HG02763 (cell line): ENCODE measurements around the gene POLN.

Experiments used
- ATAC-seq: cut with Tn5 transposase; IDR thresholded peaks from one replicate; pipeline ENCODE4 v1.9.1; 2021; ENCODE audit warnings: mild to moderate bottlenecking, moderate library complexity; ENCODE audit not compliant: unreplicated experiment

Gene POLN

DNA sequence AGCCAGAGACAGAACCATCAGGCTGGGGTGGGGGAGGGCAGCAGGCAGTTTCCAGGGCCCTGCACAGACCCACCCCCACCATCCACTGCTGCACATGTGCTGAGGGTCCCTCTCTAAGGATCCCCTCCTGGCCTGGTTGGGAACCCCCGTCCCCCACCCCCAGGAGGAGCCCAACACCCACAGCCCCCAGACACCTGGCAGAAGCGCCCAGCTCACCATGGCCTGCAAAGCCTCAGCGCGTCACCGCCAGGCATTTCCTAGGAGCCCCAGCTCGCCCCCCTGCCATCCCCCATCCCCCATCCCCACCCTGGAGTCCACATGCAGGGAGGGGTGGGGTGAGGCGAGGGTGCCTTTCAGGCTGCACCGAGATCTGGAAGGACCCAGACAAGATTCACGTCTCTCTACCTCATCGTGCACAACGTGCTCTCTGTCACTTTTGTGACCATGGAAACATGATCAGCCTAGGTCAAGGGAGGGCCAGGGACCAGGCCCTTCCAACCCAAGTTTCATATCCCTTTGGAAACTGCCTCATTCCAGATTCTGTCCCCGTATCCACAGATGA lies 10.7 kb upstream of the POLN start:
- ATAC-seq = no peak

DNA sequence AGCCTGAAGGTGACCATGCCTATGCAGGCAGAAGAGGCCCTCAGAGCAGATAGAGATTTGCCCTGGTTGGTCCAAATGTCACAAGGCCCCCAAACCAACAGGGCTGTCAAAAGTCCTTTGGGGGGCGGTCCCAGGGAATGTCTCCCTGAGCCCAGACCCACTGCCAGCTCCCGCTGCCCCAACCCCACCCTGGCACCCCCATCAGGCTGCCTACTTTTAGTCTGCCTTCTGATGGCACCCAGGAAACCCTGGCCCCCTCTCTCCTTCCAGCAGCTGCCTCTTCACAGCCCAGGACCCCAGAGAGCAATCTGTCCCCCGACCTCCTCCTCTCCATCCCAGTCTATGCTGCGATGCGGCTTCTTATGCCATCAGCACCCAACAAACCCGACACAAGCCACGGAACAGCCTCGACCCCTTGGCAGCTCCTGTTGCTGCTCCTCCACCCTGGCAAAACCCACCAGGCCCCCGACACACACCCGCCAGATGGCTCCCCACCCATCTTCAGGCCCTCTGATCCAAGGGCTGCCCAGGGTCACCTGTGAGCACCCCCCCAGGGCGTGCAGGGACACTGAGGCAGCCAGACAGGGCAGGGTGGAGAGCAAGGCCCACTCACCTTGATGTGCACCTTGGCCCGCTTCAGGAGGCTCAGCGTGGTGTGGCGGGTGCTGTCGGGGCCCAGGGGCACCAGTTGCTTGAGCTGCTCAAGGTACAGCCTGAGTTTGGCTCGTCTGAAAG lies 10.0 kb upstream of the POLN start:
- ATAC-seq = no peak

DNA sequence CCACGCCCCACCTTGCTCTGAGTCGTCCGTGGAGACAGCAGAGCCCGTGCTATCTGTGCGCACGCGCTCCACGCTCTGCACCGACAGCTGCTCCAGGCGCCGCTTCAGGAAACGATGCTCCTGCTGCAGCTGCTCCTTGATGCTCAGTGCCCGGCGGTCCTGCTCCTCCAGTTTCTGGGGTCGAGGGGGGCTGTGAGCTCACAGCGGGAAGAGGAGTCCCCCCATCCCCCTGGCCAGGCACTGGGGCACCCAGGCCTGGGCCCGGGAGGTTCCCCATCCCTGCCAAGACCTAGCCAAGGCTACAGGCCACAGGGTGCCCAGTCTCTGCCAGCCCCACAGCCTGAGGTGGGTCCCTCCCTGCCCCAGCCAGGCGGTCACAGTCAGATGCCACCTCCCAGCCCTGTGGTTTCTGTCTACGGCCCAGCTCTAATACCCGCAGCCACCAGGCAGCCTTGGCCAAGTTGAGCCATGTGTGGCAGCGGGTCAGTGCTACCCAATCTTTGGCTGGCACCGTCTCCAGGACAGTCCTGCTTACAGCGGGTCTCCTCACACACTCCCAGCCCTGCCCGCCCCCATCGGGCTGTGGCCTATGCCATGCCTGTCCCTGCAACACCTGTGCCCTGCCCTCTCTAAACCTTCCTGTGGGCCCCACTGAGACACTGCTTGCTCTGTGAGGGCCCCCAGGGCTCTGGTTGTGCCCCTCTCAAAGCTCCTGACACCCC lies 9.3 kb upstream of the POLN start:
- no peak for ATAC-seq

DNA sequence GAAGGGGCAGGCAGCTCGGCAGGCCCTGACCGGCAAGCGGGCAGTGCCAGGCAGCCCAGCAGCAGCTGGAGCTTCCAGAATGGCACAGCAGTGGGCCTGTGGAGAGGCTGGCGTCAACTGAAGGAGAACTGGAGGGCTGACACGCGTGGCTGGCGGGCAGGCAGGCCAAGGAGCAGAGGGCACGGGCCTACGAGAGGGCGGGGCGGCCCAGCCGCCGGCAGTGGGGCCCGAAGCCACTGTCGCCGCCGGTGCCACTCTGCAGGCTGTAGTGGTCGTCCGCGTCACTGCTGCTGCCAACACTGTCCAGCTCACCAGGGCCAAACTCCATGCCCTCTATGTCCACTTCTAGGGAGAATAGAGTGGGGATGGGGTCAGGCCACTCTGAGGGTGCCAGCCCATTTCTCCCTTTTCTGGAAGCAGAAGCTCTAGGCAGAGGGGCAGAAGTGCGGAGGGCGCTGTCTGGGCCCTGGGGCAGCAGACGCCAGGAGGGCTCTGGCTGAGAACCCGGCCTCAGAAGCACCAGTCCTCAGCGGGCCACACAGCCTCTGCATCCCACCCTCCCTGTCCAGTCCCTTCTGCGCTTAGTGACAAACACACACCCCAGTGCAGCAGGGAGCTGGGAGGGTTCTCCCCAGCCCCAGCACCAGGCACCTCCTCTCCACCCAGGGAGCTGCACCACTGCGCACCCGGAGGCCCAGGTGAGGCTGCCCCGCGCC lies 8.6 kb upstream of the POLN start:
- ATAC-seq = no peak

DNA sequence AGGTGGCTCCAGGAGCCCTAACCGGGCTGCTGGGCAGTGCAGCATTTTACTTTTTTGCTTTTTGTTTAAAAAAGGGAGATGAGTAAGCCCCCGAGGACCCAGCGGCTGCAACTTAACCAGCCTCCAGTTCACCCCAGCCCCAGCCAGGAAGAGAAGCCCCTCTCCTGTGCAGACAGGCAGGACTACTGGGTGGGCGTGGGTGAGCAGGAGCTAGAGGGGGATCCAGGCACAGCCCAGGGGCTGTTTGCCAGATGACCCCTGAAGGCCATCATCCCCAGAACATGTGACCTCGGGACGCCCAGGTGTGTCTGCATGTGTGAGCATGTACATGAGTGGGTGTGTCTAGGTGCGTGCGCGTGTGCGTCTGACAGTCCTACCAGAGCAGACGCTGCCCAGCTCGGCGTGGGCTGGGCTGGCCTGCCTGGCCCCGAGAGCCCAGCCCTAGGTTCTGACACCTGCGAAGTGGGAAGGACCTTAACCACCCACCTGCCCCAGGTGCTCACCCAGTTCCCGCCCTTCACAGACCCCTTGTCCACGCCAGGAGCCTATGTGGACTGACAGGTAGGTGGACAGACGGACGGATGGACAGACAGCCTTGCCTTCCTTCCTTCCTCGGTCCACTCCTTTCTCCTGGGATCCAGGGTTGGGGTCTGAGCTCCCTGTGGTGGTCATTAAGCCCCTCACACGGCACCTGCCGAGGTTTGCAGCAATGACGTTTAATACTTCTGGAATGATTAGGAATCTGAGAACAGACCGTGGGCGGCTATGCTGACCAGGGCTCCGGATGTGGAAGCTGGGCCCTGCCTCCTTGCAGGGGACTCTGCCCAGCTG lies 7.8 kb upstream of the POLN start:
- no peak for ATAC-seq

DNA sequence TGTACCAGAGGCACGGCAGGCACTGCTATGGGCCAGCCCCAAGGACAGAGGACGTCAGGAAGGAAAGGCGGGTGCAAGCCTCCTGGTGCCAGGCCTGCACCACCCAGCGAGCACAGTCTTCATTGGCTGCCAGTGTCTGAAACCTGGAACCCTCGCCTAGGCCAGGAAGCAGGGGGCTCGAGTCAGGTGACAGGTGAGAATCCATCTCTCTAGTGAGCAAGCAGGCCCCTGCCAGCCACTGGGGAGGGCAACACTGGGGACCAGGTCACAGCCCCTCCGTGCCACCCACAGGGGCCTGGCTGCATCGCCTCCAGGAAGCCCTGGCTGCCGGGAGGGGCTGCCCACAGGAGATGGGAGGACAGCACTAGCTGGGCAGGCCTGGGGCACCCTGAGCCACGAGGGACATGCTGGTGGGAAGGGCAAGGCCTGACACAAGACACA lies 6.9 kb upstream of the POLN start:
- no peak for ATAC-seq

DNA sequence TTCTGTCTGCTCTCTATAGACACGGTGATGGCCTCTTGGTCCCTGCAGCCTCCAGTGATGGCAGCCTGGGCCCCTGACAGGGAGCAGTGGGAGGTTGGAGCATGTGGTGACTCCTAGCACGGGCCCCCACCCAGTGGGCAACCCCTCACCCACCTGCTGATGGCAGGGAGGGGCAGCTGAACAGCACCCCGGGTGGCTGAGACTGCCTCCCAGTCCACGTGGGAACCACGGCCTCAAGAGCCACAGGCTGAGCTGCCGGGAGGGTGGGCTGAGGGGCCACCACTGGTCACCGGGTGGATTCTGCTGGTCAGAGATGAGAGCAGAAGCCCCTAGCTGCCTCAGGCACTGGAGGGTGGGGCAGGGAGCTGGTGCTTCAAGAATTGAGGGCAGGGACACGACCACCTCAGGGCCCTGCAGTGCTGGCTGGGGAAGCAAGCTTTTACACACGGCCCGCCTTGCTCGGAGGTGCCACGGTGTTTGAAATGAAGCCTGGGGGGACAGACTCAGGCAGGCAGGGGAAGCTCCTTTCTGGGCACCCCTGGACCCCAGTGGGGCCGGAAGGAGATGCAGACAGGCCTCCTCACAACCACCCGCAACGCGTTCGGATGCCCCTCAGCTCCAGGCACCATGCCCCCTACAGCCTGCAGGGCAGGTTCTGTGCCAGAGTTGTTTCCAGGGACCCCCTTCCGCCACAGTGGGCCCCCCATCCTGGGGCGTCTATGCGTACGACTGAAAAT lies 6.3 kb upstream of the POLN start:
- ATAC-seq = no peak

DNA sequence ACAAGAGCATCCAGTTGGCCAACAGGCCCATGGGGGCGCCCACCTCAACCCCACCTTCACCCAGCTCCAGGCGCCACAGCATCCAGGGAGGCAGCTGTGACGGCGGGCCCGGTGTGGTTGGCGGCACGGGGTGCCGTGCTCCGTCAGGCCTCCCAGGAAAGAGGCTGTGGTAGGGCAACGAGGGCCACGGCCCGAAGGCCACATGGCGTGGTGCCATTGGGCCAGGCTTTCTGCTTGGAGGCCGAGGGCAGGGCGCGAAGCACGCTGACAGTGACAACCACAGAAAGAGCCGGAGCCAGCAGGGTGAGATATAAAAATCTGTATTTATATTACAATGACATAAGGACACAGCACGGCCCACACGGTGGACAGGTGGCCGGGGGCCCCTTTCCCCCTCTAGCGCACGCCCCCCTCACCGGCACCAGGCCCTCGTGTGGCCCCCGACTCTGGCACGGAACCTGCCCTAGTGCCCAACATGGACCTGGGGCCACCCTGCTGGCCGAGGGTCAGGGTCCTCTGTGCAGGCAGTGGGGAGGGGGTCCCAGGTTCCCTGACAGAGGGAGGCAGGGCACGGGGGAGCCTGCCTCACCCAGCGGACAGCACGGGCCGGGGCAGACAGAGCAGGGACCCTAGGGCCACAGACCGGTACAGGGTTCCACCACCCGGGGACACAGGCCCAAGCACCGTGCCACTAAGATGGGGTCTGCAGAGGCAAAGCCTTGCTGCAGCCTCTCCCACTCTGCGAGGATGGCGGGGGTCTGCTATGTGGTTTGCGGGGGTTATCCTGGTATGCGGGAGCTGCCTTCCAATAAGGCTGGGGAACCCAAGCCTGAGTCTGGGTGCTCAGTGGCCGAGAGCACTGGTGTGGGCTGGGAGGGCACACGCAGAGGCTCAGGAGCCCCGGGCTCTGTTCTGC lies 5.5 kb upstream of the POLN start:
- no peak for ATAC-seq

DNA sequence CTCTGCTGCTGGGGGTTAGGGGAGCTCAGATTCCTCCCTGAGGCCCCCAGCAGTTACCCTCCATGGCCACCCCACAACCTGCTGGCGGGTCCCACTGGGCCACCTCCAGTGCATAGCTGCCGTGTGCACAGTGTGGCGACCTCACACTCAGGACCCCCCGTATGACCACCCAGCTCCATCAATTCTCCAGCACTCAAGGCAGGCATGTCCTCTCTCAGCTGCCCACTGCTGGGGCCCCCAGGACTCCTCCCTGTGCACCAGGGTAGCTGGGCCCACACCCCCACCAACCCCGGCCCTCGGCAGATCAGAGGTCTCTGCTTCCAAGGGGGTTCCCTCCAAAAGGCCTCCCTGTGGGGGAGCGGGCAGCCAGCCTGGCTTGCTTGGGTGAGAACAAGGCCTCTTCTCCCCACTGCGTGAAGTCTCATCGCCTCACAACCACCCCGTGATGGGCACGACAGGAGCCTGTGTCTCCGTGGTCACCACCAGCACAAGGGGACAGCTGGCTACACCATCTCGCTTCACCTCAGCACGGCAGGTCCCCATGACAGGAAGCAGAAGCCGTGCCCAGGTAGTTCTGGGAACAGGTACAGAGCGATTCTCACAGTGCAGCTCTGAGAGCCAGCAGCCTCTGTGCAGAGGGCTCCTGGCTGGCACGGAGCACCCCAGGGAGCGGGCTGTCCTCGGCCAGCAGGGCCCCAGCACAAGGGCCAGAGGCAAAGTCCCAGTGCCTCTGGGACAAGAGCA lies 4.6 kb upstream of the POLN start:
- ATAC-seq = no peak

DNA sequence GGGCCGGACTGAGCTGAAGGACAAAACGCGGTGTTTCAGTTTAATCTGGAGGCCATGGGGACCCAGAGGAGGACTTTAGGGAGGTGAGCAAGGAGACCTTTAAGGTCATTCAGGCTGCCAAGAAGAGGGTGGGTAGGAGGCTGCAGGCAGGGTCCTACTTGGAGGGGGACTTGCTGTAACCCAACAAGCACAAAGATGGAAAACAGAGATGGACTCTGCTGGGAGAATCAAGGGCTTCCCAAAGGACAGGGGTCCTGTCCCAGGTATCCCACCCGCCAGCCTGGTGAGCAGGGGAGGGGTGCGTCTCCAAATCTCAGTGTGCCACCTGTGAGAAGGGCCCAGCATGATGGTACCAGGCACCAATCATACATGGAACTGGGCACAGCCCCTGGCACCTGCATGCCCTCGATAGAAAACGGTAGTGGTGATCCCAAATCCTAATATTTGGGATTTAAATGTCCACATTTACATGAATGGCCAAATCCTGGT lies 3.9 kb upstream of the POLN start:
- no peak for ATAC-seq

DNA sequence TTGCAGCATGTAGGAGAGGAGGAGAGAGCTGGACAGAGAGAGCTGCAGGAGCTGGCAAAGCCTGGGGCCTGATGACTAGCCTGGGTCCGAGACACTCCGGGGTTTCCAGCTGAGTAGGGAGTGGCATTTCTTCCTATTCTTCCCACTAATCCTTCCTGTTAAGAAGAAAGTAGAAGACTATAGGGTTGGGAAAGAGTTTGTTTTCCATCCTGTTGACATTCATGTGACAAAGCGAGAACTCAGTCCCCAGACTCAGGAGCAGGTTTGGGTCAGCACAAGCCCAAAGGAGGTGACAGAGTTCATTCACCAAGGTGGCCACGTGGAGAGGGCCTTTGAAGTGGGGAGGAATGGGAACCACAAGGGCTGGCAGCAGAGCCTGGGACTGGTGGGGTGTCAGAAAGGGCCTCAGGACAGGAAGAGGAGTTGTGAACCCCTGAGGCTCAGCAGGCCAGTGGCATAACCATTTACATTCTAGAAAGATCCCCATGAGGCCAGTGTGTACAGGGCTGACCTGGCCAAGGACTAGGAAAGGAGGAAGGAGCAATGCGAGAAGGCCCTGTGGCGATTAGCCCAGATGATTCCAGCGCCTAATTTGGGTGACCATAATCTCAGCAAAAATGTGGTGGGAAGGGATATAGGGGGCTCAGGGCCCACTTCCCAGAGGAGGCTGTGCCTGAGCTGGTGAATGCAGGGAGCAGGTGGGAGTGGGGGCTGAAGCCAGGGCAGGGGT lies 3.3 kb upstream of the POLN start:
- ATAC-seq = no peak

DNA sequence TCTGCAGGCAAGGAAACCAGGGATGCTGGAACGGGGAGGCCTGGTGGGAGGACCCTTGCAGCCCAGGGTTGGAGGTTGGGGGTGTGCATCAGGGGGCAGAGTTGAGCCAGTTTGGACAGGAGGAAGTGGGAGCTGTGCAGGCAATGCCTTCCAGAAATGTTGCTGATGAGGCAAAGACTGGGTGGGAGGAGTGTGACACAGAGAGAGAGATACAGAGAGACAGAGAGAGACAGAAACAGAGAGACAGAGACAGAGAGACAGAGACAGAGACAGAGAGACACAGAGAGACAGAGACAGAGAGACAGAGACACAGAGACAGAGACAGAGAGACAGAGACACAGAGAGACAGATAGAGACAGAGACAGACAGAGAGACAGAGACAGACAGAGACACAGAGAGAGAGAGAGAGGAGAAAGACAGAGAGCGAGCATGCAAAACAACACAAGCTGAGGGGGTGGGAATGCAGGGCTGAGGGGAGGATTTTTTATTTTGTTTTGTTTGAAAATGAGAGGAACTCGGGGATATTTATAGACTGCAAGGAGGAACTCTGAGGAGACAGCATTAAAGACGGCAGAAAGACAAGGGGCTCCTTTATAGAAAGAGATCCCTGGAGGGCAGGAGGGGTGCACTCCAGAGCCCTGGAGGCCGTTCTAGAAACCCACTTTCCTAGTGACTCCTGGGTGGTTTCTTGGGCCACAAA lies 1.9 kb upstream of the POLN start:
- no peak for ATAC-seq

DNA sequence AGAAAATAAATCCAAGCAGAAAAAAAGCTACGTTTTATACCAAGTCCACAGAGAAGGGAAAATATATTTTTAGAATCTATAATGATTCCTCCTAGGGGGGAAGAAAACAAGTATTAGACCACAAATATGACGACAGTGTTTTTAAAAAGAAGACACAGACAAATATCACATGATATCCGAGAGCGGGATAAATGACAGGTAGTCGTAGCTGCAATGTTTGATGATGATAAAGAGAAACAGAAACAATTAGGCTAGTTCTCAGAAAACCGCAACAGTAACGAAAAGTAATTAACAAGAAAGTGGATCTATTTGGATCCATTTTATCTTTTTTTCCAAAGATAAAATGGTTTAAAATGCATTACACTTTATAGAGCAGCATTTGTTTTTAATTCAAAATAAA lies 918 bp downstream of the POLN start:
- no peak for ATAC-seq

DNA sequence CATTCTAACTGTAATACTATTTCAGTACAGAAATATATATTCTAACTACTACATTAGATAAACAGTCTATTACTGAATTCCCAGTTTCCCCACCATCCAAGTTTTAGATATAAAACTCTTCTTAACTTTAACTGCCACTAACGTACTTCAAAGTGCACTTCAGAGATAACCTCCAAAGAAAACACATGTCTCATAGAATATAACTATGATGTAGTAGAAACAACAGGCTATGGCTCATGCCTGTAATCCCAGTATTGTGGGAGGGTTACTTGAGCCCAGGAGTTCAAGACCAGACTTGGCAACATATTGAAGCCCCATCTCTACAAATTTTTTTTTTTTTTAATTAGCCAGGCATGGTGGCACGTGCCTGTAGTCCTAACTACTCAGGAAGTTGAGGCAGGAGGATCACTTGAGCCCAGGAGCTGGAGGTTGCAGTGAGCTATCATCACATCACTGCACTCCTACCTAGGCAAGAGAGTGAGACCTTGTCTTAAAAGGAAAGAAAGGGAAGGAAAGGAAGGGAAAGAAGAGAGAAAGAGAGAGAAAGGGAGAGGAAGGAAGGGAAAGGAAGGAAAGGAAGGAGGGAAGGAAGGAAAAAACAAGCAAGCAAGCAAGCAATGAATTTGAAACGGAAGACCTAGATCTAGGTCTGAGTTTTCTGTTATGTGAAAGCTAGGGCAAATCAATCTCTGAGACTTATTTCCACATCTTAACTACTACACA lies 4.8 kb downstream of the POLN start:
- ATAC-seq = no peak

DNA sequence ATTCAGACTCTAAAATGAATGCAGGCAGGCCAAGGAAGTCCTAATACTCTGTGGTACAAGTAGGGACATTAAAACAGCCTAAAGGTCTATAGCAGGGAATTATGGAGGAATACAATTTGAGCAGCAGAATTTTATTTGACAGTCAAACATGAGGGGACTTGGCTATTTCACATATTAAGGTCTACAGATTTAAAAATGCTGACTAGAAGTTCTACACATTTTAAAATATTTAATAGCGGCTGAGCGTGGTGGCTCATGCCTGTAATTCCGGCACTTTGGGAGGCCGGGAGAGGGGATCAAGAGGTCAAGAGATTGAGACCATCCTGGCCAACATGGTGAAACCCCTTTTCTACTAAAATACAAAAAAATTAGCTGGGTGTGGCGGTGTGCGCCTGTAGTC lies 10.8 kb downstream of the POLN start:
- no peak for ATAC-seq

DNA sequence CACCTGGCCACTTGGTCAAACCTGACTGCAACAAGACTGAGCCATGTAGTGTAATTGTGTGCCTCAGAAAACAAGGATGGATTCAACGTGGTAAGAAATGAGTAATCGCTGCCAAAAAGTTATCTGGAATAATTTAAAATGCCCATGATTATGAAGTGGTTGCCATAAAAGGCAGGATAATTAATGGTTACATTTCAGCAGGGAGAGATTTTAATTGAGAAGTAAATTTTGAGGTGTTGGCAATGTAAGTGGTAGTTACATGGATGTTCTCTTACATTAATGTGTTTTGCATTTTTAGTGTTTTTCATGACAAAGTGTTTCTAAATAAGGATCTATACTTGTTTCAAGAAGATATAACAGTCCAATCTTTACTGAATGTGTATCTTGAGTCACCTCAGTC lies 15.7 kb downstream of the POLN start:
- no peak for ATAC-seq
